Duodenal mucosa (tissue), 2 donors: ENCODE data around the gene OPRM1.

ENCODE experiments used
- H3K27ac ChIP-seq: one replicate; pipeline ENCODE4 v1.7.0; 2013; ENCODE audit warnings: low read depth, low read length
- H3K27me3 ChIP-seq, 2 donors: one replicate each; pipeline ENCODE4 v1.7.0; 2013; ENCODE audit warnings: low read length in 2 of 2, control low read depth in 1 of 2; ENCODE audit not compliant: insufficient read depth in 2 of 2, control insufficient read depth in 1 of 2
- H3K36me3 ChIP-seq, 2 donors: one replicate each; pipeline ENCODE4 v1.7.0; 2013; ENCODE audit warnings: low read length in 2 of 2, control low read depth in 1 of 2; ENCODE audit not compliant: insufficient read depth in 2 of 2, control insufficient read depth in 1 of 2
- H3K4me1 ChIP-seq, 2 donors: one replicate each; pipeline ENCODE4 v1.7.0; 2013; ENCODE audit warnings: low read length in 2 of 2, control low read depth in 1 of 2; ENCODE audit not compliant: insufficient read depth in 2 of 2, control insufficient read depth in 1 of 2
- H3K4me3 ChIP-seq, 2 donors: one replicate each; pipeline ENCODE4 v1.7.0; 2013; ENCODE audit warnings: low read length in 2 of 2, low read depth in 1 of 2
- H3K9ac ChIP-seq, 2 donors: one replicate each; pipeline ENCODE4 v1.7.0; 2013; ENCODE audit warnings: low read length in 2 of 2, low read depth in 1 of 2
- H3K9me3 ChIP-seq, 2 donors: one replicate each; pipeline ENCODE4 v1.7.0; 2013; ENCODE audit warnings: low read length in 2 of 2, control low read depth in 1 of 2; ENCODE audit not compliant: control insufficient read depth in 1 of 2

The OPRM1 gene

DNA sequence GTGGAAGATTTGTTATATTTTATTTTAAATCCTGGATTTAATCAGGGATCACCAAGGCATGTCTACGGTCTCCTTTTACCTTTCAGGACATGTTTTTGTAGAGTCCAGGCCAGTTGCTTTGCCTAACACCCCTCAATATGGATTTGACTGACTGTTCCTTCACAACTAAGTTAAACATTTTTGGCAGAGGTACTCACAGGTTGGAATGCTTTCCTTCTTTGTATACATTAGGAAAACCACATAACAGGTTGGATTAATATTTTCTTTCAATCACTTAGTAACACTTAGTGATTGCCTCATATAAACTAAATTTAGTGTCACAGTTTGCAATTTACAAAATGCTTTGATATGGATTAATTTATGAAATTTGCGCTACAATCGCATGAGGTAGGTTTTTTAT is 253.0 kb downstream of the OPRM1 start:
- Histone ChIP-seq H3K4me1 (no peaks in the 10 kb centered on the region), H3K36me3 (no peaks in the 10 kb centered on the region), H3K27ac (no peak overlapping the region), H3K9me3 (no peaks in the 10 kb centered on the region), H3K27me3 (no peaks in the 10 kb centered on the region), H3K4me3 (no peak overlapping the region), H3K9ac (no peak overlapping the region)

DNA sequence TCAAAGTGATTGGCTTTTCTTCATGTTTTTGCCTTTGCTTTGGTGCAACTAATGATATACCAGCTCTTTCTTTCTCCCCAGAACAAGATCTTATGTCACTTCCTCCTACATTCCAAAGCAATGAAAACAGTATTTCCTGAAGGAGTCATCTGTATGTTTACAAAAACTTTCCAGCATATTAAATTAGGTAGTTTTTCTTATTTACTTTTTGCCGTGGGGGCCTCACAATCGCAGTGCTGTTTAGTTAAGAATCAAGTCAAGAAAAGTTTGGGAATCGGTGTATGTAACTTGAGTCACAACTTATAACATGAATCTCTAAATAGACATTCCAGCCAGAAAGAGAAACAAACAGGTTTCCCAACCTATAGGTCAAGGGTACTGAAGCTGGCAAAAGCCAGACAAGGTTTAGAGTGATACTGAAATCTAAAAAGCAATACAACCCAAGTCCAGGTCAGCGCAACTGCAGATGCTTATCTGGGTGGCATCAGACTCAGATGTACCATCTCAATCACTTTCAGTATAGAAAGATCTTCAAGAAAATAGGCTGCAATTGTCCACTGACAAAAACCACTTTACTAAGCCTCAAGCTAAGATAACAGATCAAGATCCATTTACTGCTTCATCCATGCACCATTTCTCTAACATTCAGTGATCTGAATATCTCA is 253.9 kb downstream of the OPRM1 start:
- H3K9ac ChIP-seq: no peak overlapping the region
- no peaks in the 10 kb centered on the region for H3K27me3 ChIP-seq
- no peak overlapping the region for H3K27ac ChIP-seq
- peaks cover 0 to 5% of the 10 kb centered on the region in 2 donors for H3K4me1 ChIP-seq
- H3K36me3 ChIP-seq: no peaks in the 10 kb centered on the region
- H3K9me3 ChIP-seq: no peaks in the 10 kb centered on the region
- no peak overlapping the region for H3K4me3 ChIP-seq

DNA sequence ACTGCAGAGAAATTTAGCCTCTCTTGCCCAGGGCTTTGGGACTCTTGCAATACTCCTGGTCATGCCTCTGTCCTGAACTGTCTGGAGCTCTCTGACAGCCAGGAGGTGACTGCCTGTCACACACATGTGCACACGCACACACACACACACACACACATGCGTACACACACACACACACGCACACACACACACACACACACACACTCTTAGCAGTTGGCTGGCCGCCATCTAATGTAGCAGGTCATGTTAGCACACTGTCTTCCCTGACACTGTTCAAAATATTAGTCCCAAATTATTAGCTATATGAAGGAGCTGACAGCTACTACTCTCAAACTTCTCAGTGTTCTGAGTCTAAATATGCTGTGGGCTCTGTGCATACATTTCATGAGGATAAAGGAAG is 256.7 kb downstream of the OPRM1 start:
- H3K27ac ChIP-seq: no peak overlapping the region
- H3K9me3 ChIP-seq: no peaks in the 10 kb centered on the region
- H3K4me1 ChIP-seq: peaks cover 0 to 11% of the 10 kb centered on the region in 2 donors
- no peak overlapping the region for H3K9ac ChIP-seq
- no peak overlapping the region for H3K4me3 ChIP-seq
- no peaks in the 10 kb centered on the region for H3K27me3 ChIP-seq
- no peaks in the 10 kb centered on the region for H3K36me3 ChIP-seq
